PC-3 (cell line): Measurements from ENCODE around the gene STUB1. TPM values are rescaled to one million over a fixed set of nuclear protein-coding genes. Genes with fewer than 3 reads are reported as not detected.

Source experiments
- ATAC-seq: fragments of 200-7000 bp; cut with Tn5 transposase; 2 replicates; pipeline ENCODE4 v1.9.1; 2020; ENCODE audit warnings: mild to moderate bottlenecking, moderate library complexity
- BruUV-seq: library from RNA; stranded (reverse); fragments of 400-500 nt; replicated peaks from 2 replicates; lab custom pipeline; 2021; lab: Mats Ljungman, UMichigan
- CTCF ChIA-PET: fragments of 300-600 bp; sonication (Branson Sonifier 250); formaldehyde crosslinking; loops from one replicate; lab custom pipeline; 2022; ENCODE audit warnings: antibody characterized with exemption; lab: Charles Lee
- POLR2A ChIA-PET: fragments of 300-600 bp; sonication (Branson Sonifier 250); formaldehyde crosslinking; loops from one replicate; lab custom pipeline; 2022; ENCODE audit warnings: antibody characterized with exemption; ENCODE audit not compliant: unreplicated experiment; lab: Charles Lee
- DNase-seq: peaks from one replicate; pipeline ENCODE4 v3.0.0-alpha.2; 2015
- H2AFZ ChIP-seq: fragments of 300-600 bp; sonication (generic); 2 replicates; pipeline ENCODE4 v1.6.0; 2016; ENCODE audit warnings: antibody characterized with exemption, low read length
- H3F3A ChIP-seq: fragments of 300-600 bp; sonication (generic); one replicate; pipeline ENCODE4 v1.6.0; 2017; ENCODE audit warnings: antibody characterized with exemption, low read length, control low read depth, mild to moderate bottlenecking; ENCODE audit not compliant: unreplicated experiment
- H3K27ac ChIP-seq: fragments of 300-600 bp; sonication (generic); 2 replicates; pipeline ENCODE4 v1.5.1; 2016; ENCODE audit warnings: mild to moderate bottlenecking, low read length
- H3K27me3 ChIP-seq: fragments of 300-600 bp; sonication (generic); 2 replicates; pipeline ENCODE4 v1.6.1; 2016; ENCODE audit warnings: low read length, mixed read lengths
- H3K36me3 ChIP-seq: fragments of 300-600 bp; sonication (generic); 2 replicates; pipeline ENCODE4 v1.6.1; 2016; ENCODE audit warnings: low read depth, mixed run types, low read length, mixed read lengths
- H3K4me1 ChIP-seq: fragments of 300-600 bp; sonication (generic); 2 replicates; pipeline ENCODE4 v1.5.1; 2016; ENCODE audit warnings: low read length; ENCODE audit not compliant: insufficient read depth
- H3K4me2 ChIP-seq: fragments of 300-600 bp; sonication (generic); 2 replicates; pipeline ENCODE4 v1.6.0; 2016; ENCODE audit warnings: low read length
- H3K4me3 ChIP-seq: fragments of 300-600 bp; sonication (generic); 2 replicates; pipeline ENCODE4 v1.5.1; 2016; ENCODE audit warnings: mild to moderate bottlenecking, low read length, mixed read lengths
- H3K79me2 ChIP-seq: fragments of 300-600 bp; sonication (generic); 2 replicates; pipeline ENCODE4 v1.6.1; 2017; ENCODE audit warnings: low read length, mixed read lengths
- H3K9ac ChIP-seq: fragments of 300-600 bp; sonication (generic); 2 replicates; pipeline ENCODE4 v1.6.0; 2016; ENCODE audit warnings: mild to moderate bottlenecking, low read length
- H3K9me2 ChIP-seq: fragments of 300-600 bp; sonication (generic); replicated peaks from 2 replicates; pipeline ENCODE4 v1.6.1; 2016; ENCODE audit warnings: mixed run types, low read length, mixed read lengths
- H3K9me3 ChIP-seq: fragments of 300-600 bp; sonication (generic); 2 replicates; pipeline ENCODE4 v1.6.1; 2016; ENCODE audit warnings: low read length, mixed read lengths
- H4K20me1 ChIP-seq: fragments of 300-600 bp; sonication (generic); 2 replicates; pipeline ENCODE4 v1.6.1; 2016; ENCODE audit warnings: low read length, mixed read lengths
- EZH2 ChIP-seq: fragments of 300-600 bp; sonication (generic); IDR thresholded peaks from one replicate; pipeline ENCODE4 v1.6.1; 2017; ENCODE audit warnings: antibody characterized with exemption, mild to moderate bottlenecking, low read length; ENCODE audit not compliant: unreplicated experiment
- EZH2phosphoT487 ChIP-seq: fragments of 300-600 bp; sonication (generic); IDR thresholded peaks from 2 replicates; pipeline ENCODE4 v1.6.1; 2018; ENCODE audit warnings: mild to moderate bottlenecking, antibody characterized with exemption, low read length, borderline replicate concordance
- intact Hi-C: fragments of 100-400 bp; cut with micrococcal nuclease; formaldehyde crosslinking; loops from 2 replicates; pipeline ENCODE4 v1.9.0; 2023
- total RNA-seq: library from RNA; depleted of rRNA; stranded (reverse); fragments of >200 nt; gene quantifications from 2 replicates; pipeline ENCODE4 v1.2.3, GENCODE V29; 2014; rRNA removed
- TF ChIP-seq, protein P1 (sequence below): fragments of 300-600 bp; sonication (generic); conservative IDR thresholded peaks from 2 replicates; pipeline ENCODE4 v1.5.1; 2017; ENCODE audit warnings: antibody characterized with exemption, low read depth, mild to moderate bottlenecking, low read length

STUB1 gene
- total RNA-seq, 1 experiment from 2014 or later: 152 TPM

DNA sequence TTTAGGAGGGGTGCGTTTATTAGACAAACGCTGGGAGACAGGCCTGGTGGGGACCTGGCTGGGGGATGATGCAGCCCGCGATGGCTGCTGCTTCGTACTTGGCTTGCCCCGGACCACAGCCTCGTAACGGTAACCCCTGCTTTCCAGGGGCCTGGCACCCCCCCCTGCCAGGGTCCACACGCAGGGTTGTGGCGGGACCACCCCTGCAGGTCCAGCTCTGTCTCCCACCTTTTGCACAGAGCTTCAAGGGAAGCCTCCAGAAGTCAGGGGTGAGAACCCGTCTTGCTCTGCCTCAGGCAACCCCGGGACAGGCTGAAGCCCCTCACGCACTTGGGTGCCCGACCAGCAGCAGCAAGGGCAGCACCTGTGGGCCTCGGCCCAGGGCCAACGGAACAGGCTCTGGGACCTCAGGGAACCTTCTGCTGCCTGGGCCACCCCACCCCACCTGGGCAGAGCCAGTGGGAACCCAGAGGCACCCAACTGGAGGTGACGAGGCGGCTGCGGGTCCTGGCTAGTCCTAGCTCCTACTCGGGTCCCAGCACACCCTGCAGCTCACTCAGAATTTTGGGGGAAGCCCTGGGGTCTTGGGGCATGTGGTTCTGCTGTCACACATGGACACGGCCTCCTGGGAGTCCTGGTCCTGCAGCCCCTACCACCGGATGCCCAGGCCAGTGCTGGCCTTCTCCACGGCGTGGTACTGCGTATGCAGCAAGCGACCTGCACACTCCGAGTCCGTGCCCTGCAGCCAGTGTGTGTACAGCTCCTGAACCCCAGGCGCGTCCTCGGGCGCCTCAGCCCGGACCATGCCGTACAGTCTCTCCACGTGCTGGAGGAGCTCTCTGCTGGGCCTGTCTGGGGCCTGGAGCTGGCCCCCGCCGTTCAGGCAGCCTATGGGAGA is 49.8 kb downstream of the STUB1 start:
- H3K79me2 ChIP-seq: 0 out of 2 replicates have a peak, but pooled peaks cover 9% of the 10 kb centered on the region
- peak overlapping the region; percentile 66; the same call in 1 of the 2 replicates for H3K4me3 ChIP-seq
- ChIA-PET POLR2A (no interaction called here), CTCF (no interaction called here)
- no peak overlapping the region for H3K4me2 ChIP-seq
- H3F3A ChIP-seq: peaks cover 3% of the 10 kb centered on the region
- BruUV-seq: no TSS peak
- no peak overlapping the region for H2AFZ ChIP-seq
- H3K9ac ChIP-seq: no peak overlapping the region
- TF ChIP-seq EZH2phosphoT487 (no peak), EZH2 (no peak)
- H3K27ac ChIP-seq: no peak overlapping the region
- DNase-seq (no peak), ATAC-seq (no peak)
- H3K36me3 ChIP-seq: no peaks in the 10 kb centered on the region; the same call in 1 of the 2 replicates
- peaks cover 8% of the 10 kb centered on the region; the same call in 1 of the 2 replicates for H3K4me1 ChIP-seq
- no peaks in the 10 kb centered on the region for H3K9me3 ChIP-seq
- H4K20me1 ChIP-seq: no peaks in the 10 kb centered on the region
- no peaks in the 10 kb centered on the region for H3K9me2 ChIP-seq
- intact Hi-C loops: no loop called here
- H3K27me3 ChIP-seq: no peaks in the 10 kb centered on the region

DNA sequence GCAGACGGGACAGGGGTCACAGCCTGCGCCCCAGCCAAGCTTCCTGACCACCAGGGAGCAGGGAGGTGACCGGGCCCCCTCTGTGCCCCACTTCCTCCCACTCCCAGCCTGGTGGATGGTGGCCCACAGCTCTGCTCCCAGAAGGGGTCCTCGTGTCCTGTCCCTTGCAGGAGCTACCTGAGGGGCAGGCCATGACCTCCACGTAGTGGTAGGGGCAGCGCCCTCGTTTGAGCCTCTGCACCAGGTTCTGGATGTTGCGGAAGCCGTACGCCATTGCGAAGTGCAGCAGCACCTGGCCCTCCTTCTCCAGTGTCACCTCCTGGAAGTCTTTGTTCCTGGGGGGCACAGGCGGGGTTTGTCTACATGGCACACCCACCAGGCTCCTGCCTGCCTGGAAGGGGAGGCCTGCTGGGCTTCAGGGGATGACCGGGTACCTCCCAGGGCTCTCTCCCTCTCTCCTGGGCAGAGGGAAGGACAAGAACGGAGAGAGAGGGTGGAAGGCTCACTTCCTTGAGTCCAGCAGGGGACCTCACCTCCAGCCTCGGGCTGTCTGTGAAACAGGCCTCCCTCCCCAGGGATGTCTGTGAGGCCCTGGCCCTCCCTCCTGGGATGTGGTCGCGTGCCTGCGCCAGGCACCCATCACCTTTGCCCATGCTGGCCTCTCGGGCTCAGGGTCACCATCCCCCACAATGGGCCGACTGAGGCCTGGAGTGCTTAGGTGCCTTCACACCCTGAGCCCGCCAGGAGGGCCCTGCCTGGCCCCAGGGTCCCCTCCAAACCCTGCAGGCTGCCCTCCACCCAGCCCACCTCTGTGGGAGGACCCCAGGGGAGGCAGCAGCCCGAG is 50.7 kb downstream of the STUB1 start:
- Histone ChIP-seq H2AFZ (no peak overlapping the region), H3K9ac (no peak overlapping the region), H3K4me2 (no peak overlapping the region), H3F3A (peaks cover 3% of the 10 kb centered on the region), H3K27ac (no peak overlapping the region), H3K9me2 (no peaks in the 10 kb centered on the region), H3K36me3 (no peaks in the 10 kb centered on the region; the same call in 1 of the 2 replicates), H3K79me2 (0 out of 2 replicates have a peak, but pooled peaks cover 9% of the 10 kb centered on the region), H3K4me1 (peaks cover 8% of the 10 kb centered on the region; the same call in 1 of the 2 replicates), H3K4me3 (no peak overlapping the region), H3K27me3 (no peaks in the 10 kb centered on the region), H4K20me1 (no peaks in the 10 kb centered on the region), H3K9me3 (no peaks in the 10 kb centered on the region)
- intact Hi-C loops: no loop called here
- ATAC-seq (no peak), DNase-seq (no peak)
- no TSS peak for BruUV-seq
- TF ChIP-seq, protein P1, sequence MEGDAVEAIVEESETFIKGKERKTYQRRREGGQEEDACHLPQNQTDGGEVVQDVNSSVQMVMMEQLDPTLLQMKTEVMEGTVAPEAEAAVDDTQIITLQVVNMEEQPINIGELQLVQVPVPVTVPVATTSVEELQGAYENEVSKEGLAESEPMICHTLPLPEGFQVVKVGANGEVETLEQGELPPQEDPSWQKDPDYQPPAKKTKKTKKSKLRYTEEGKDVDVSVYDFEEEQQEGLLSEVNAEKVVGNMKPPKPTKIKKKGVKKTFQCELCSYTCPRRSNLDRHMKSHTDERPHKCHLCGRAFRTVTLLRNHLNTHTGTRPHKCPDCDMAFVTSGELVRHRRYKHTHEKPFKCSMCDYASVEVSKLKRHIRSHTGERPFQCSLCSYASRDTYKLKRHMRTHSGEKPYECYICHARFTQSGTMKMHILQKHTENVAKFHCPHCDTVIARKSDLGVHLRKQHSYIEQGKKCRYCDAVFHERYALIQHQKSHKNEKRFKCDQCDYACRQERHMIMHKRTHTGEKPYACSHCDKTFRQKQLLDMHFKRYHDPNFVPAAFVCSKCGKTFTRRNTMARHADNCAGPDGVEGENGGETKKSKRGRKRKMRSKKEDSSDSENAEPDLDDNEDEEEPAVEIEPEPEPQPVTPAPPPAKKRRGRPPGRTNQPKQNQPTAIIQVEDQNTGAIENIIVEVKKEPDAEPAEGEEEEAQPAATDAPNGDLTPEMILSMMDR: no peak
- no peak for TF ChIP-seq EZH2phosphoT487
- TF ChIP-seq EZH2: no peak
- ChIA-PET CTCF (no interaction called here), POLR2A (no interaction called here)

DNA sequence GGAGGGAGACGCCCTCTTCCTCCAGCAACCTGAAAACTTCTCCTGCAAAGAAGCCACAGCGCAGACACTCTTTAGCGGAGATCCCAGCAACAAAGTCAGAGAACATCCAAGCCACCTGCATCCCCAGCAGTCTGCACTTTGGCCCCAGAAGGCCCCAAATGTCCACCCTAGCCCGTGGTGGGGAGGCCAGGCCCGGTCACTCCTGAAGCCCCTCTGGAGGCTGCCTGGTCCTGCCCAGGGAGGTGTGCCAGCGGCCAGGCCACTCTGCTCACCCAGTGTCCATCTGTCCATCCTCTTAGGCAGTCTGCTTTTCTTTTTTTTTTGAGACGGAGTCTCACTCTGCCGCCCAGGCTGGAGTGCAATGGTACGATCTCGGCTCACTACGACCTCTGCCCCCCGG is 52.1 kb downstream of the STUB1 start:
- ChIA-PET CTCF (no interaction called here), POLR2A (no interaction called here)
- H3K79me2 ChIP-seq: 0 out of 2 replicates have a peak, but pooled peaks cover 9% of the 10 kb centered on the region
- no peaks in the 10 kb centered on the region; the same call in 1 of the 2 replicates for H3K36me3 ChIP-seq
- no peak for ATAC-seq
- BruUV-seq: no TSS peak
- DNase-seq: no peak
- no peaks in the 10 kb centered on the region for H4K20me1 ChIP-seq
- H3F3A ChIP-seq: no peaks in the 10 kb centered on the region
- H3K27ac ChIP-seq: no peak overlapping the region
- intact Hi-C loops: no loop called here
- TF ChIP-seq EZH2phosphoT487: no peak
- no peak for TF ChIP-seq EZH2
- H2AFZ ChIP-seq: no peak overlapping the region
- no peaks in the 10 kb centered on the region for H3K27me3 ChIP-seq
- H3K4me2 ChIP-seq: no peak overlapping the region
- no peaks in the 10 kb centered on the region for H3K9me2 ChIP-seq
- no peak overlapping the region for H3K4me3 ChIP-seq
- H3K4me1 ChIP-seq: peaks cover 7% of the 10 kb centered on the region; the same call in 1 of the 2 replicates
- H3K9me3 ChIP-seq: no peaks in the 10 kb centered on the region
- no peak overlapping the region for H3K9ac ChIP-seq

Other genes starting within 250 kb of the STUB1 start
- 60.4 and 78.1 TPM in 2 replicates for gene CAPN15, start 152.7 kb upstream of the STUB1 start, total RNA-seq
- not detected in 2 replicates for gene PRR35, start 120.0 kb upstream of the STUB1 start, total RNA-seq
- gene NHLRC4, start 113.4 kb upstream of the STUB1 start, total RNA-seq: 0.44 TPM in 1 of 2 replicates, not detected in the other
- gene PIGQ, start 110.4 kb upstream of the STUB1 start, total RNA-seq: 36.0 and 43.8 TPM in 2 replicates
- 19.5 and 27.0 TPM in 2 replicates for gene RAB40C, start 90.3 kb upstream of the STUB1 start, total RNA-seq
- 0.11 and 0.40 TPM in 2 replicates for gene WFIKKN1, start 49.4 kb upstream of the STUB1 start, total RNA-seq
- 179 and 207 TPM in 2 replicates for gene METTL26, start 44.1 kb upstream of the STUB1 start, total RNA-seq
- gene MCRIP2, start 38.6 kb upstream of the STUB1 start, total RNA-seq: 83.5 and 84.6 TPM in 2 replicates
- gene WDR90, start 31.0 kb upstream of the STUB1 start, total RNA-seq: 44.4 and 72.4 TPM in 2 replicates
- 93.0 and 100 TPM in 2 replicates for gene RHOT2, start 12.3 kb upstream of the STUB1 start, total RNA-seq
- 1.7 and 3.7 TPM in 2 replicates for gene RHBDL1, start 4.7 kb upstream of the STUB1 start, total RNA-seq
- 81.3 and 90.5 TPM in 2 replicates for gene JMJD8, start 3.9 kb downstream of the STUB1 start, total RNA-seq
- 9.5 and 12.7 TPM in 2 replicates for gene WDR24, start 10.0 kb downstream of the STUB1 start, total RNA-seq
- gene FBXL16, start 25.4 kb downstream of the STUB1 start, total RNA-seq: 4.3 and 7.5 TPM in 2 replicates
- gene METRN, start 34.7 kb downstream of the STUB1 start, total RNA-seq: 314 and 320 TPM in 2 replicates
- 77.3 and 79.0 TPM in 2 replicates for gene ANTKMT, start 40.7 kb downstream of the STUB1 start, total RNA-seq
- 3.3 and 5.8 TPM in 2 replicates for gene CCDC78, start 46.0 kb downstream of the STUB1 start, total RNA-seq
- 16.4 and 19.4 TPM in 2 replicates for gene HAGHL, start 46.7 kb downstream of the STUB1 start, total RNA-seq
- 46.1 and 62.5 TPM in 2 replicates for gene CIAO3, start 60.6 kb downstream of the STUB1 start, total RNA-seq
- 0.73 and 4.7 TPM in 2 replicates for gene MSLN, start 80.3 kb downstream of the STUB1 start, total RNA-seq
- 72.6 and 93.7 TPM in 2 replicates for gene RPUSD1, start 108.0 kb downstream of the STUB1 start, total RNA-seq
- gene CHTF18, start 108.2 kb downstream of the STUB1 start, total RNA-seq: 79.0 and 107 TPM in 2 replicates
- gene GNG13, start 120.3 kb downstream of the STUB1 start, total RNA-seq: not detected in 2 replicates